Mesenchymal stem cell (in vitro differentiated cells and primary cell): ENCODE results near the gene ASIC1.
A peak's percentile ranks its signal among the peaks of the same experiment; 100 is the strongest.

ENCODE experiments used
- DNase-seq: peaks from one replicate; pipeline ENCODE4 v3.0.0-alpha.2; 2013
- H2AFZ ChIP-seq: one replicate; pipeline ENCODE4 v1.6.1; 2013; ENCODE audit warnings: low read depth, mild to moderate bottlenecking, control low read depth, inconsistent platforms, low read length, moderate library complexity
- H2AK5ac ChIP-seq: 2 replicates; pipeline ENCODE4 v1.6.1; 2013; ENCODE audit warnings: low read length, moderate library complexity, mild to moderate bottlenecking, inconsistent platforms; ENCODE audit not compliant: severe bottlenecking
- H2BK120ac ChIP-seq: one replicate; pipeline ENCODE4 v1.6.1; 2013; ENCODE audit warnings: low read depth, mild to moderate bottlenecking, inconsistent platforms, low read length, moderate library complexity
- H2BK12ac ChIP-seq, 2 experiments: one replicate each; pipeline ENCODE4 v1.6.1; 2013; ENCODE audit warnings: inconsistent platforms in 2 of 2, low read length in 2 of 2, mild to moderate bottlenecking in 2 of 2, moderate library complexity in 2 of 2, control low read depth in 1 of 2
- H2BK15ac ChIP-seq: one replicate; pipeline ENCODE4 v1.6.1; 2013; ENCODE audit warnings: mild to moderate bottlenecking, low read depth, inconsistent platforms; ENCODE audit not compliant: poor library complexity, severe bottlenecking
- H2BK5ac ChIP-seq: 2 replicates; pipeline ENCODE4 v1.6.1; 2013; ENCODE audit warnings: low read depth, mild to moderate bottlenecking, low read length, control low read depth, inconsistent platforms; ENCODE audit not compliant: poor library complexity, severe bottlenecking
- H3K14ac ChIP-seq, 2 experiments: one replicate each; pipeline ENCODE4 v1.6.1; 2013; ENCODE audit warnings: inconsistent platforms in 2 of 2, low read length in 2 of 2, control low read depth in 1 of 2, mild to moderate bottlenecking in 1 of 2, moderate library complexity in 1 of 2
- H3K18ac ChIP-seq, 2 experiments: one replicate each; pipeline ENCODE4 v1.6.1; 2013; ENCODE audit warnings: inconsistent platforms in 2 of 2, low read length in 2 of 2, control low read depth in 1 of 2, low read depth in 1 of 2, mild to moderate bottlenecking in 1 of 2
- H3K23ac ChIP-seq, 2 experiments: one replicate each; pipeline ENCODE4 v1.6.1; 2013; ENCODE audit warnings: inconsistent platforms in 2 of 2, low read length in 2 of 2, mild to moderate bottlenecking in 2 of 2, moderate library complexity in 2 of 2, control low read depth in 1 of 2
- H3K27ac ChIP-seq: 2 replicates; pipeline ENCODE4 v1.5.1; 2013; ENCODE audit warnings: mild to moderate bottlenecking, moderate library complexity, low read length, control low read depth, inconsistent platforms; ENCODE audit not compliant: poor library complexity, severe bottlenecking
- H3K27me3 ChIP-seq, 2 experiments: 2 replicates each; pipeline versions ENCODE4 v1.6.1 to v1.7.0; 2013; ENCODE audit warnings: low read length in 2 of 2, mild to moderate bottlenecking in 2 of 2, moderate library complexity in 2 of 2, control low read depth in 1 of 2, inconsistent platforms in 1 of 2; ENCODE audit not compliant: control insufficient read depth in 1 of 2, insufficient read depth in 1 of 2
- H3K36me3 ChIP-seq, 2 experiments: 2 replicates each; pipeline versions ENCODE4 v1.6.1 to v1.7.0; 2013; ENCODE audit warnings: low read length in 2 of 2, control low read depth in 1 of 2, inconsistent platforms in 1 of 2, low read depth in 1 of 2, mild to moderate bottlenecking in 1 of 2; ENCODE audit not compliant: insufficient read depth in 2 of 2, control insufficient read depth in 1 of 2
- H3K4ac ChIP-seq, 2 experiments: one replicate each; pipeline ENCODE4 v1.6.1; 2013; ENCODE audit warnings: inconsistent platforms in 2 of 2, low read length in 2 of 2, mild to moderate bottlenecking in 2 of 2, moderate library complexity in 2 of 2, control low read depth in 1 of 2, low read depth in 1 of 2
- H3K4me1 ChIP-seq: 2 replicates; pipeline ENCODE4 v1.6.1; 2013; ENCODE audit warnings: low read depth, low read length, control low read depth; ENCODE audit not compliant: control insufficient read depth, insufficient read depth
- H3K4me2 ChIP-seq: 2 replicates; pipeline ENCODE4 v1.6.1; 2013; ENCODE audit warnings: low read length, mild to moderate bottlenecking, inconsistent platforms; ENCODE audit not compliant: poor library complexity, severe bottlenecking
- H3K4me3 ChIP-seq, 2 experiments: 2 replicates each; pipeline versions ENCODE4 v1.5.1 to v1.7.0; 2013; ENCODE audit warnings: low read length in 2 of 2, mild to moderate bottlenecking in 2 of 2, control low read depth in 1 of 2, low read depth in 1 of 2; ENCODE audit not compliant: insufficient read depth in 1 of 2
- H3K79me1 ChIP-seq: replicated peaks from 2 replicates; pipeline ENCODE4 v1.6.1; 2013; ENCODE audit warnings: mild to moderate bottlenecking, control low read depth, low read length, inconsistent platforms; ENCODE audit not compliant: poor library complexity, severe bottlenecking
- H3K9ac ChIP-seq: 2 replicates; pipeline ENCODE4 v1.7.0; 2013; ENCODE audit warnings: mild to moderate bottlenecking, low read length, moderate library complexity
- H3K9me3 ChIP-seq: 2 replicates; pipeline ENCODE4 v1.7.0; 2013; ENCODE audit warnings: mild to moderate bottlenecking, low read length; ENCODE audit not compliant: control insufficient read depth
- H4K8ac ChIP-seq: one replicate; pipeline ENCODE4 v1.6.1; 2013; ENCODE audit warnings: inconsistent platforms, mild to moderate bottlenecking, low read length, moderate library complexity
- H4K91ac ChIP-seq: one replicate; pipeline ENCODE4 v1.6.1; 2013; ENCODE audit warnings: mild to moderate bottlenecking, low read length, inconsistent platforms
- WGBS: methylation state at CpG from one replicate; pipeline ENCODE4 v1.1.7; 2013; ENCODE audit warnings: mixed read lengths; 5-methylcytosine and 5-hydroxymethylcytosine counted together

Gene ASIC1

GRCh38 chr12:50097952-50098351 lies 40.6 kb downstream of the ASIC1 start:
- Histone ChIP-seq H3K79me1 (peaks cover 16% of the 10 kb centered on the region), H3K18ac (no peak overlapping the region), H3K23ac (no peak overlapping the region), H3K9me3 (no peaks in the 10 kb centered on the region), H2AFZ (no peak overlapping the region), H3K27ac (no peak overlapping the region), H3K4me2 (no peak overlapping the region), H2BK15ac (no peak overlapping the region), H3K36me3 (peaks cover 80 to 82% of the 10 kb centered on the region in 2 experiments), H4K91ac (no peak overlapping the region), H4K8ac (no peak overlapping the region), H3K4me3 (no peak overlapping the region), H2BK12ac (no peak overlapping the region), H3K27me3 (no peaks in the 10 kb centered on the region), H3K4ac (no peak overlapping the region), H3K9ac (no peak overlapping the region), H3K14ac (no peak overlapping the region), H2BK5ac (no peak overlapping the region), H3K4me1 (peaks cover 4% of the 10 kb centered on the region), H2BK120ac (no peak overlapping the region), H2AK5ac (no peak overlapping the region)
- no peak for DNase-seq
- 95% methylated on average over 6 of the region's 6 CpGs for WGBS

- Histone ChIP-seq H3K27me3 (no peaks in the 10 kb centered on the region), H3K79me1 (peaks cover 13% of the 10 kb centered on the region), H2BK5ac (no peak overlapping the region), H3K14ac (no peak overlapping the region), H3K9ac (peak overlapping the region; percentile 39), H2BK120ac (no peak overlapping the region), H2AK5ac (no peak overlapping the region), H3K4ac (no peak overlapping the region), H3K9me3 (no peaks in the 10 kb centered on the region), H2BK15ac (no peak overlapping the region), H4K91ac (no peak overlapping the region), H3K27ac (no peak overlapping the region), H4K8ac (no peak overlapping the region), H3K36me3 (peaks cover 65 to 69% of the 10 kb centered on the region in 2 experiments), H3K23ac (no peak overlapping the region), H3K4me3 (no peak overlapping the region), H3K4me2 (no peak overlapping the region), H2AFZ (no peak overlapping the region), H2BK12ac (no peak overlapping the region), H3K18ac (no peak overlapping the region), H3K4me1 (peaks cover 7% of the 10 kb centered on the region)
- 67% methylated on average over 5 of the region's 5 CpGs for WGBS
- no peak for DNase-seq
Measured at GRCh38 chr12:50099302-50100008, 42.1 kb downstream of the ASIC1 start.

- H3K27me3 ChIP-seq: peaks cover 0 to 4% of the 10 kb centered on the region in 2 experiments
Measured at GRCh38 chr12:50100561-50100960, 43.2 kb downstream of the ASIC1 start.

GRCh38 chr12:50101663-50102062 lies 44.3 kb downstream of the ASIC1 start:
- Histone ChIP-seq H3K4me1 (peaks cover 9% of the 10 kb centered on the region), H3K4me2 (no peak overlapping the region), H3K79me1 (peaks cover 4% of the 10 kb centered on the region), H2BK5ac (no peak overlapping the region), H3K4ac (no peak overlapping the region), H2BK120ac (no peak overlapping the region), H4K8ac (no peak overlapping the region), H3K14ac (no peak overlapping the region), H2BK15ac (no peak overlapping the region), H3K27me3 (peaks cover 0 to 6% of the 10 kb centered on the region in 2 experiments), H3K23ac (no peak overlapping the region), H4K91ac (no peak overlapping the region), H2AK5ac (no peak overlapping the region), H3K36me3 (peaks cover 44 to 50% of the 10 kb centered on the region in 2 experiments), H2AFZ (no peak overlapping the region), H3K9me3 (no peaks in the 10 kb centered on the region), H3K18ac (no peak overlapping the region), H3K9ac (no peak overlapping the region), H3K27ac (no peak overlapping the region), H2BK12ac (no peak overlapping the region), H3K4me3 (no peak overlapping the region)
- DNase-seq: peak; percentile 76
- 87% methylated on average over 3 of the region's 3 CpGs for WGBS

More at GRCh38 chr12:50100561-50100960, 43.2 kb downstream of the ASIC1 start:
- no peak overlapping the region for H3K4me3 ChIP-seq
- no peak overlapping the region for H2BK12ac ChIP-seq
- H2BK5ac ChIP-seq: no peak overlapping the region
- no peak overlapping the region for H3K18ac ChIP-seq
- no peak overlapping the region for H3K4ac ChIP-seq
- no peak overlapping the region for H2BK120ac ChIP-seq
- H2BK15ac ChIP-seq: no peak overlapping the region
- H3K9ac ChIP-seq: no peak overlapping the region
- H2AK5ac ChIP-seq: no peak overlapping the region
- peaks cover 12% of the 10 kb centered on the region for H3K79me1 ChIP-seq
- H3K36me3 ChIP-seq: peaks cover 55 to 59% of the 10 kb centered on the region in 2 experiments
- no peak overlapping the region for H3K23ac ChIP-seq
- no peak overlapping the region for H3K27ac ChIP-seq
- no peaks in the 10 kb centered on the region for H3K9me3 ChIP-seq
- no peak for DNase-seq
- no peak overlapping the region for H2AFZ ChIP-seq
- H3K4me1 ChIP-seq: peaks cover 9% of the 10 kb centered on the region
- no peak overlapping the region for H4K91ac ChIP-seq
- no peak overlapping the region for H3K4me2 ChIP-seq
- WGBS: 94% methylated on average over 2 of the region's 3 CpGs
- H3K14ac ChIP-seq: no peak overlapping the region
- no peak overlapping the region for H4K8ac ChIP-seq
